ENCODE data around the gene LRRC30. TPM values are rescaled to one million over a fixed set of nuclear protein-coding genes. Genes with fewer than 3 reads are reported as not detected.

LRRC30 gene
- total and polyA plus RNA-seq, 2 of the 13 experiments (the other 11 are each of a cell fraction or from before 2014, with no cell fraction given), result not detected

DNA sequence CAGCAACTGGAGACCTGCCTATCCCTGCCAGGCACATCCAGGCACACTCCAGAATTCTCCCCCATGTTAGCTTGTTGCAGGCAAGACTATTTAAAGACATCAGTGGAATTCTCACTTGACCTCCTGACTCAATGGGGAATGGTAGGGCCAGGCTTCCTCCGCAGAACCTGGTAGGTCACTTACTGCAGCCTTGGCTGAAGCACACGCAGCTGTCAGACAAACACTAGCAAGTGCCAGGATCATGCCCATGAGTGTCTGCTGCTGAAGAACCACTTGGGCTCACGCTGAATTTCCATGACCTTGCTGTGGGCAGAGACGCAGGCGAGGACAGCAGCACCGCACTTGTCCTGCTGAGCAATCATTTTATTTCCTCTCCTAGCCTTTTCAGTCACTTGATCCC is 3.2 kb downstream of the LRRC30 start (continued):
- no peak for TF ChIP-seq ETV5 (CRISPR knock-in tag; IDR thresholded peaks at IDR 0.05; ENCODE audit: borderline replicate concordance)
- TF ChIP-seq PAF1 (CRISPR knock-in tag; IDR thresholded peaks at IDR 0.05), result no peak

DNA sequence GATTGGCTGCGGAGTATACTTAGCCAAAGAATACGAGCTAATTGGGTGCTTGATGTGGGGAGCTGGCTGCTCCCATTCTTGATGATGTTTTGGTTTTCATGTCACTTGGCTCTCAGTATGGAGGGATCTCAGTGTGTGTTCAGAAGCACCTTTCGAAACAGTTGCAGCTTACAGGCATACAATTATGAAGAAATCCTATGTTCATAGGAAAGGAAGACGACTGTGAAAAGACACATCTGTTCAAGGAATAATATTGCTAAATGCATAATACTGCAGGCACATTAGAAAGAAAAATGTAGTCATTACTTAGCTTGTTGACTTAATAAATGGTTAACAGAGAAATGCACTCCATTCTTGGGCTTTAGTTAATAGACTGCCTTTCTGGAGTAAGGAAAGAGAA is 4.1 kb downstream of the LRRC30 start:
- ChIA-PET POLR2A (no interaction called here), CTCF (ENCODE audit: low intra/inter-chr PET ratio, low total read pairs) (no interaction called here)
- in situ Hi-C loops (cut with HindIII; ENCODE audit: extremely low pct_ligation_motif_present, low pct_unique_long_range_greater_than_20kb), result no loop called here
- no peak overlapping the region for H3K4me2 ChIP-seq (ENCODE audit: low read depth, low read length)
- H2AFZ ChIP-seq (ENCODE audit: low read length), result no peak overlapping the region
- H3K4me1 ChIP-seq (ENCODE audit: insufficient read depth, low read length), result no peaks in the 10 kb centered on the region
- no peak overlapping the region for H3K9ac ChIP-seq (ENCODE audit: insufficient read depth, low read depth, low read length)
- ATAC-seq (no peak), FAIRE-seq (no peak), DNase-seq (ENCODE audit: low spot score) (no peak)
- no peaks in the 10 kb centered on the region for H3K36me3 ChIP-seq (replicated peaks in 1 of 2; ENCODE audit: control insufficient read depth in 1 of 2, insufficient read depth in 2 of 2, low read length in 2 of 2)
- no peak overlapping the region for H3K27ac ChIP-seq (ENCODE audit: extremely low read length, insufficient read depth, low read length)
- no peaks in the 10 kb centered on the region for H3K79me2 ChIP-seq (ENCODE audit: insufficient read depth, low read length)
- no peak overlapping the region for H3K4me3 ChIP-seq (replicated peaks in 1 of 3; ENCODE audit: insufficient read depth in 1 of 3, low read depth in 2 of 3, low read length in 3 of 3)
- H4K20me1 ChIP-seq (ENCODE audit: insufficient read depth, low read length), result no peaks in the 10 kb centered on the region
- no peak for TF ChIP-seq HDAC6 (IDR thresholded peaks at IDR 0.05; ENCODE audit: low read depth, low read length)
- no peak for TF ChIP-seq KAT8 (CRISPR knock-in tag; IDR thresholded peaks at IDR 0.05)
- TF ChIP-seq, protein P1, sequence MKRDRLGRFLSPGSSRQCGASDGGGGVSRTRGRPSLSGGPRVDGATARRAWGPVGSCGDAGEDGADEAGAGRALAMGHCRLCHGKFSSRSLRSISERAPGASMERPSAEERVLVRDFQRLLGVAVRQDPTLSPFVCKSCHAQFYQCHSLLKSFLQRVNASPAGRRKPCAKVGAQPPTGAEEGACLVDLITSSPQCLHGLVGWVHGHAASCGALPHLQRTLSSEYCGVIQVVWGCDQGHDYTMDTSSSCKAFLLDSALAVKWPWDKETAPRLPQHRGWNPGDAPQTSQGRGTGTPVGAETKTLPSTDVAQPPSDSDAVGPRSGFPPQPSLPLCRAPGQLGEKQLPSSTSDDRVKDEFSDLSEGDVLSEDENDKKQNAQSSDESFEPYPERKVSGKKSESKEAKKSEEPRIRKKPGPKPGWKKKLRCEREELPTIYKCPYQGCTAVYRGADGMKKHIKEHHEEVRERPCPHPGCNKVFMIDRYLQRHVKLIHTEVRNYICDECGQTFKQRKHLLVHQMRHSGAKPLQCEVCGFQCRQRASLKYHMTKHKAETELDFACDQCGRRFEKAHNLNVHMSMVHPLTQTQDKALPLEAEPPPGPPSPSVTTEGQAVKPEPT (CRISPR knock-in tag; IDR thresholded peaks at IDR 0.05; ENCODE audit: low read depth), result no peak
- TF ChIP-seq U2AF2 (IDR thresholded peaks at IDR 0.05; ENCODE audit: low read depth, low read length), result no peak
- TF ChIP-seq, protein P2, sequence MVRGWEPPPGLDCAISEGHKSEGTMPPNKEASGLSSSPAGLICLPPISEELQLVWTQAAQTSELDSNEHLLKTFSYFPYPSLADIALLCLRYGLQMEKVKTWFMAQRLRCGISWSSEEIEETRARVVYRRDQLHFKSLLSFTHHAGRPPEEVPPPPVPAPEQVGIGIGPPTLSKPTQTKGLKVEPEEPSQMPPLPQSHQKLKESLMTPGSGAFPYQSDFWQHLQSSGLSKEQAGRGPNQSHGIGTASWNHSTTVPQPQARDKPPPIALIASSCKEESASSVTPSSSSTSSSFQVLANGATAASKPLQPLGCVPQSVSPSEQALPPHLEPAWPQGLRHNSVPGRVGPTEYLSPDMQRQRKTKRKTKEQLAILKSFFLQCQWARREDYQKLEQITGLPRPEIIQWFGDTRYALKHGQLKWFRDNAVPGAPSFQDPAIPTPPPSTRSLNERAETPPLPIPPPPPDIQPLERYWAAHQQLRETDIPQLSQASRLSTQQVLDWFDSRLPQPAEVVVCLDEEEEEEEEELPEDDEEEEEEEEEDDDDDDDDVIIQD (CRISPR knock-in tag; IDR thresholded peaks at IDR 0.05; ENCODE audit: low read depth), result no peak
- TF ChIP-seq, protein P3, sequence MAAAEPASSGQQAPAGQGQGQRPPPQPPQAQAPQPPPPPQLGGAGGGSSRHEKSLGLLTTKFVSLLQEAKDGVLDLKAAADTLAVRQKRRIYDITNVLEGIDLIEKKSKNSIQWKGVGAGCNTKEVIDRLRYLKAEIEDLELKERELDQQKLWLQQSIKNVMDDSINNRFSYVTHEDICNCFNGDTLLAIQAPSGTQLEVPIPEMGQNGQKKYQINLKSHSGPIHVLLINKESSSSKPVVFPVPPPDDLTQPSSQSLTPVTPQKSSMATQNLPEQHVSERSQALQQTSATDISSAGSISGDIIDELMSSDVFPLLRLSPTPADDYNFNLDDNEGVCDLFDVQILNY (CRISPR knock-in tag; conservative IDR thresholded peaks at IDR 0.05), result no peak
- TF ChIP-seq, protein P4, sequence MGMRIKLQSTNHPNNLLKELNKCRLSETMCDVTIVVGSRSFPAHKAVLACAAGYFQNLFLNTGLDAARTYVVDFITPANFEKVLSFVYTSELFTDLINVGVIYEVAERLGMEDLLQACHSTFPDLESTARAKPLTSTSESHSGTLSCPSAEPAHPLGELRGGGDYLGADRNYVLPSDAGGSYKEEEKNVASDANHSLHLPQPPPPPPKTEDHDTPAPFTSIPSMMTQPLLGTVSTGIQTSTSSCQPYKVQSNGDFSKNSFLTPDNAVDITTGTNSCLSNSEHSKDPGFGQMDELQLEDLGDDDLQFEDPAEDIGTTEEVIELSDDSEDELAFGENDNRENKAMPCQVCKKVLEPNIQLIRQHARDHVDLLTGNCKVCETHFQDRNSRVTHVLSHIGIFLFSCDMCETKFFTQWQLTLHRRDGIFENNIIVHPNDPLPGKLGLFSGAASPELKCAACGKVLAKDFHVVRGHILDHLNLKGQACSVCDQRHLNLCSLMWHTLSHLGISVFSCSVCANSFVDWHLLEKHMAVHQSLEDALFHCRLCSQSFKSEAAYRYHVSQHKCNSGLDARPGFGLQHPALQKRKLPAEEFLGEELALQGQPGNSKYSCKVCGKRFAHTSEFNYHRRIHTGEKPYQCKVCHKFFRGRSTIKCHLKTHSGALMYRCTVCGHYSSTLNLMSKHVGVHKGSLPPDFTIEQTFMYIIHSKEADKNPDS (CRISPR knock-in tag; IDR thresholded peaks at IDR 0.05), result no peak
- TF ChIP-seq SATB2 (CRISPR knock-in tag; IDR thresholded peaks at IDR 0.05), result no peak
- TF ChIP-seq, protein P5, sequence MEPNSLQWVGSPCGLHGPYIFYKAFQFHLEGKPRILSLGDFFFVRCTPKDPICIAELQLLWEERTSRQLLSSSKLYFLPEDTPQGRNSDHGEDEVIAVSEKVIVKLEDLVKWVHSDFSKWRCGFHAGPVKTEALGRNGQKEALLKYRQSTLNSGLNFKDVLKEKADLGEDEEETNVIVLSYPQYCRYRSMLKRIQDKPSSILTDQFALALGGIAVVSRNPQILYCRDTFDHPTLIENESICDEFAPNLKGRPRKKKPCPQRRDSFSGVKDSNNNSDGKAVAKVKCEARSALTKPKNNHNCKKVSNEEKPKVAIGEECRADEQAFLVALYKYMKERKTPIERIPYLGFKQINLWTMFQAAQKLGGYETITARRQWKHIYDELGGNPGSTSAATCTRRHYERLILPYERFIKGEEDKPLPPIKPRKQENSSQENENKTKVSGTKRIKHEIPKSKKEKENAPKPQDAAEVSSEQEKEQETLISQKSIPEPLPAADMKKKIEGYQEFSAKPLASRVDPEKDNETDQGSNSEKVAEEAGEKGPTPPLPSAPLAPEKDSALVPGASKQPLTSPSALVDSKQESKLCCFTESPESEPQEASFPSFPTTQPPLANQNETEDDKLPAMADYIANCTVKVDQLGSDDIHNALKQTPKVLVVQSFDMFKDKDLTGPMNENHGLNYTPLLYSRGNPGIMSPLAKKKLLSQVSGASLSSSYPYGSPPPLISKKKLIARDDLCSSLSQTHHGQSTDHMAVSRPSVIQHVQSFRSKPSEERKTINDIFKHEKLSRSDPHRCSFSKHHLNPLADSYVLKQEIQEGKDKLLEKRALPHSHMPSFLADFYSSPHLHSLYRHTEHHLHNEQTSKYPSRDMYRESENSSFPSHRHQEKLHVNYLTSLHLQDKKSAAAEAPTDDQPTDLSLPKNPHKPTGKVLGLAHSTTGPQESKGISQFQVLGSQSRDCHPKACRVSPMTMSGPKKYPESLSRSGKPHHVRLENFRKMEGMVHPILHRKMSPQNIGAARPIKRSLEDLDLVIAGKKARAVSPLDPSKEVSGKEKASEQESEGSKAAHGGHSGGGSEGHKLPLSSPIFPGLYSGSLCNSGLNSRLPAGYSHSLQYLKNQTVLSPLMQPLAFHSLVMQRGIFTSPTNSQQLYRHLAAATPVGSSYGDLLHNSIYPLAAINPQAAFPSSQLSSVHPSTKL (CRISPR knock-in tag; IDR thresholded peaks at IDR 0.05), result no peak
- no TSS peak for BruUV-seq (replicated peaks)
- H3K27me3 ChIP-seq (ENCODE audit: control insufficient read depth in 1 of 2, insufficient read depth in 2 of 2, low read length in 2 of 2), result peaks cover 0 to 9% of the 10 kb centered on the region in 2 experiments; a peak in 1 of 5 replicates
- WGBS (ENCODE audit: low lambda C conversion rate), result 36% methylated on average over 4 of the region's 4 CpGs
- H3K9me3 ChIP-seq (ENCODE audit: low read length), result no peaks in the 10 kb centered on the region
- intact Hi-C loops (cut with micrococcal nuclease; ENCODE audit: unreplicated experiment), result no loop called here
